Astrocyte (in vitro differentiated cells and primary cell): ENCODE results near the gene LENG1. TPM values are rescaled to one million over a fixed set of nuclear protein-coding genes. Genes with fewer than 3 reads are reported as not detected.

Experiments used
- DNase-seq: peaks from one replicate; pipeline ENCODE4 v3.0.0-alpha.2; 2010; ENCODE audit warnings: low read depth
- FAIRE-seq: peaks from 2 replicates; lab custom pipeline; 2011; peaks lifted over from hg19 to GRCh38; lab: Jason Lieb, UNC
- H2AFZ ChIP-seq: 2 replicates; pipeline ENCODE4 v1.6.0; 2012; ENCODE audit warnings: low read depth, low read length, inconsistent platforms
- H3K27ac ChIP-seq: 2 replicates; pipeline ENCODE4 v1.5.1; 2011; ENCODE audit warnings: low read depth, low read length, inconsistent platforms
- H3K27me3 ChIP-seq: 2 replicates; pipeline ENCODE4 v1.6.0; 2011; ENCODE audit warnings: low read length, inconsistent platforms; ENCODE audit not compliant: insufficient read depth
- H3K36me3 ChIP-seq: 2 replicates; pipeline ENCODE4 v1.5.1; 2011; ENCODE audit warnings: low read length, inconsistent platforms; ENCODE audit not compliant: insufficient read depth
- H3K4me1 ChIP-seq: 2 replicates; pipeline ENCODE4 v1.5.1; 2011; ENCODE audit warnings: low read length, inconsistent platforms; ENCODE audit not compliant: insufficient read depth
- H3K4me2 ChIP-seq: 2 replicates; pipeline ENCODE4 v1.6.0; 2012; ENCODE audit warnings: low read length, inconsistent platforms
- H3K4me3 ChIP-seq: 2 replicates; pipeline ENCODE4 v1.5.1; 2011; ENCODE audit warnings: low read depth, mild to moderate bottlenecking, low read length, inconsistent platforms; ENCODE audit not compliant: insufficient read depth
- H3K79me2 ChIP-seq: 2 replicates; pipeline ENCODE4 v1.6.0; 2012; ENCODE audit warnings: mild to moderate bottlenecking, low read length, inconsistent platforms; ENCODE audit not compliant: insufficient read depth
- H3K9ac ChIP-seq: 2 replicates; pipeline ENCODE4 v1.6.0; 2012; ENCODE audit warnings: mild to moderate bottlenecking, low read length, inconsistent platforms
- H3K9me3 ChIP-seq: 2 replicates; pipeline ENCODE4 v1.5.1; 2012; ENCODE audit warnings: low read depth, mild to moderate bottlenecking, low read length, inconsistent platforms; ENCODE audit not compliant: insufficient read depth
- H4K20me1 ChIP-seq: 2 replicates; pipeline ENCODE4 v1.6.0; 2012; ENCODE audit warnings: low read length, inconsistent platforms; ENCODE audit not compliant: insufficient read depth
- H3K27ac Mint-ChIP-seq: one replicate; pipeline ENCODE4 v1.8.0; 2021; ENCODE audit warnings: mild to moderate bottlenecking, mixed read lengths; ENCODE audit not compliant: unreplicated experiment
- H3K27me3 Mint-ChIP-seq: one replicate; pipeline ENCODE4 v1.8.0; 2021; ENCODE audit warnings: low read depth, mixed read lengths; ENCODE audit not compliant: unreplicated experiment
- H3K36me3 Mint-ChIP-seq: one replicate; pipeline ENCODE4 v1.8.0; 2021; ENCODE audit warnings: low read depth, mixed read lengths; ENCODE audit not compliant: unreplicated experiment
- H3K4me1 Mint-ChIP-seq: one replicate; pipeline ENCODE4 v1.8.0; 2021; ENCODE audit warnings: low read depth, mixed read lengths; ENCODE audit not compliant: unreplicated experiment
- H3K4me3 Mint-ChIP-seq: one replicate; pipeline ENCODE4 v1.8.0; 2021; ENCODE audit warnings: mild to moderate bottlenecking, moderate library complexity, mixed read lengths; ENCODE audit not compliant: unreplicated experiment
- H3K9me3 Mint-ChIP-seq: one replicate; pipeline ENCODE4 v1.8.0; 2021; ENCODE audit warnings: mild to moderate bottlenecking, mixed read lengths; ENCODE audit not compliant: unreplicated experiment
- EZH2 ChIP-seq: IDR thresholded peaks from 2 replicates; pipeline ENCODE4 v1.6.1; 2012; ENCODE audit warnings: mild to moderate bottlenecking, low read length, inconsistent platforms; ENCODE audit not compliant: insufficient read depth
- total RNA-seq: library from RNA; stranded (reverse); gene quantifications from 2 replicates; pipeline ENCODE4 v1.2.1, GENCODE V29; 2021
- TF ChIP-seq, protein P1 (sequence below): IDR thresholded peaks from 2 replicates; pipeline ENCODE4 v1.5.1; 2011; ENCODE audit warnings: low read depth, mild to moderate bottlenecking, inconsistent platforms, low read length, moderate library complexity; ENCODE audit not compliant: insufficient read depth

The LENG1 gene
- total RNA-seq, 1 donor from 2014 or later, result 4.8 TPM

- H3K4me2 ChIP-seq, result peak overlapping the region; percentile 71
- Mint-ChIP-seq H3K27ac (no peak overlapping the region), H3K9me3 (peaks cover 7% of the 10 kb centered on the region), H3K4me3 (no peak overlapping the region), H3K36me3 (peaks cover 6% of the 10 kb centered on the region), H3K27me3 (peaks cover 10% of the 10 kb centered on the region), H3K4me1 (peaks cover 7% of the 10 kb centered on the region)
- H3K9me3 ChIP-seq, result no peaks in the 10 kb centered on the region
- TF ChIP-seq, protein P1, sequence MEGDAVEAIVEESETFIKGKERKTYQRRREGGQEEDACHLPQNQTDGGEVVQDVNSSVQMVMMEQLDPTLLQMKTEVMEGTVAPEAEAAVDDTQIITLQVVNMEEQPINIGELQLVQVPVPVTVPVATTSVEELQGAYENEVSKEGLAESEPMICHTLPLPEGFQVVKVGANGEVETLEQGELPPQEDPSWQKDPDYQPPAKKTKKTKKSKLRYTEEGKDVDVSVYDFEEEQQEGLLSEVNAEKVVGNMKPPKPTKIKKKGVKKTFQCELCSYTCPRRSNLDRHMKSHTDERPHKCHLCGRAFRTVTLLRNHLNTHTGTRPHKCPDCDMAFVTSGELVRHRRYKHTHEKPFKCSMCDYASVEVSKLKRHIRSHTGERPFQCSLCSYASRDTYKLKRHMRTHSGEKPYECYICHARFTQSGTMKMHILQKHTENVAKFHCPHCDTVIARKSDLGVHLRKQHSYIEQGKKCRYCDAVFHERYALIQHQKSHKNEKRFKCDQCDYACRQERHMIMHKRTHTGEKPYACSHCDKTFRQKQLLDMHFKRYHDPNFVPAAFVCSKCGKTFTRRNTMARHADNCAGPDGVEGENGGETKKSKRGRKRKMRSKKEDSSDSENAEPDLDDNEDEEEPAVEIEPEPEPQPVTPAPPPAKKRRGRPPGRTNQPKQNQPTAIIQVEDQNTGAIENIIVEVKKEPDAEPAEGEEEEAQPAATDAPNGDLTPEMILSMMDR, result no peak
- no peak for TF ChIP-seq EZH2
- H3K4me1 ChIP-seq, result peaks cover 13% of the 10 kb centered on the region
- no peak overlapping the region for H3K9ac ChIP-seq
- no peak overlapping the region for H3K27ac ChIP-seq
- H3K27me3 ChIP-seq, result no peaks in the 10 kb centered on the region
- H4K20me1 ChIP-seq, result no peaks in the 10 kb centered on the region
- peak overlapping the region; percentile 41 for H2AFZ ChIP-seq
- peak overlapping the region; percentile 23 for H3K4me3 ChIP-seq
- no peaks in the 10 kb centered on the region for H3K79me2 ChIP-seq
- DNase-seq, result peak; percentile 25
- no peak for FAIRE-seq
- H3K36me3 ChIP-seq, result no peaks in the 10 kb centered on the region
Observed at GRCh38 chr19:54164369-54165068, 5.0 kb upstream of the LENG1 start.

GRCh38 chr19:54162884-54163283 is 3.4 kb upstream of the LENG1 start:
- peaks cover 7% of the 10 kb centered on the region for H3K4me1 Mint-ChIP-seq
- FAIRE-seq (no peak), DNase-seq (no peak)
- Histone ChIP-seq H3K4me2 (peak overlapping the region; percentile 73), H2AFZ (no peak overlapping the region), H3K79me2 (peaks cover 11% of the 10 kb centered on the region), H3K27ac (no peak overlapping the region), H3K9ac (no peak overlapping the region), H3K36me3 (no peaks in the 10 kb centered on the region), H4K20me1 (no peaks in the 10 kb centered on the region), H3K4me3 (no peak overlapping the region), H3K9me3 (no peaks in the 10 kb centered on the region), H3K4me1 (peaks cover 22% of the 10 kb centered on the region), H3K27me3 (no peaks in the 10 kb centered on the region)
- peaks cover 6% of the 10 kb centered on the region for H3K36me3 Mint-ChIP-seq
- no peak overlapping the region for H3K4me3 Mint-ChIP-seq
- H3K9me3 Mint-ChIP-seq, result peaks cover 7% of the 10 kb centered on the region
- TF ChIP-seq EZH2, result no peak
- TF ChIP-seq, protein P1, result no peak
- no peak overlapping the region for H3K27ac Mint-ChIP-seq
- H3K27me3 Mint-ChIP-seq, result peaks cover 10% of the 10 kb centered on the region

DNA sequence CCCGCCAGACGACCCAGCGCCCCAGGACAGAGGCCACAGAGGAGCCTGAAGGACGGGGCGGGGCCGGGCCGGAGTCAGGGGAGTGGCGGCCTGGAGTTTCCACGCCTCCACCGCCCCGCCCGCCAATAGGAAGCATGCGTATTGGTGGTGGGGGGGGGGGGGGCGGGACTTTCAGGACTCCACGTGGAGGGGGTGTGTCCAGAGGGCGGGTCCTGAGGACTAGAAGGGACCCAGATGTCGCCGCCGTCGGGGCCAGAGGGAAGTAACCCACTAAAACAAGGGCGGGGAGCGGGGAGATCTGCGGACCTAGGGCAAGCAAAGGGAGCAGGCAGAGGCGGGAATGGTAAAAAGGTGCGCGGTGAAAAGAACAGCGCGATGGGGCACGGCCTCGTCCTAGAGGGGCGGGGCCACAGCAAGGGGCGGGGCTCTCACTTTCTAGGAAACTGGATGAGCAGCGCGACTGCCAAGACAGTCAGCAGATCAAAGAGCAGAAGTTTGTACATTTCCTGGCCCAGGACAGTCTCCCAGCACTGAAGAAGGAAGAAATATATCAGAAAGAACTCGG is 2.8 kb upstream of the LENG1 start:
- peak; percentile 16 for DNase-seq
- no peak for TF ChIP-seq EZH2
- TF ChIP-seq, protein P1, result no peak
- Histone ChIP-seq H2AFZ (peak overlapping the region; percentile 52), H3K9me3 (no peaks in the 10 kb centered on the region), H4K20me1 (no peaks in the 10 kb centered on the region), H3K27me3 (no peaks in the 10 kb centered on the region), H3K4me2 (peak overlapping the region; percentile 73), H3K79me2 (peaks cover 11% of the 10 kb centered on the region), H3K27ac (no peak overlapping the region), H3K36me3 (peaks cover 2% of the 10 kb centered on the region), H3K4me3 (peak overlapping the region; percentile 42), H3K4me1 (peaks cover 22% of the 10 kb centered on the region), H3K9ac (no peak overlapping the region)
- H3K36me3 Mint-ChIP-seq, result peaks cover 6% of the 10 kb centered on the region
- peaks cover 10% of the 10 kb centered on the region for H3K27me3 Mint-ChIP-seq
- H3K4me1 Mint-ChIP-seq, result peaks cover 7% of the 10 kb centered on the region
- no peak overlapping the region for H3K27ac Mint-ChIP-seq
- peaks cover 7% of the 10 kb centered on the region for H3K9me3 Mint-ChIP-seq
- FAIRE-seq, result no peak
- H3K4me3 Mint-ChIP-seq, result peak overlapping the region; percentile 83
